CD4-positive, alpha-beta T cell treated with Interleukin-4 for 1 hour (primary cell): ENCODE results near the gene GATA3.

Experiments
- DNase-seq, 2 donors: peaks; one replicate each; pipeline ENCODE4 v3.0.0-alpha.2; 2020 to 2022

The GATA3 gene

DNA sequence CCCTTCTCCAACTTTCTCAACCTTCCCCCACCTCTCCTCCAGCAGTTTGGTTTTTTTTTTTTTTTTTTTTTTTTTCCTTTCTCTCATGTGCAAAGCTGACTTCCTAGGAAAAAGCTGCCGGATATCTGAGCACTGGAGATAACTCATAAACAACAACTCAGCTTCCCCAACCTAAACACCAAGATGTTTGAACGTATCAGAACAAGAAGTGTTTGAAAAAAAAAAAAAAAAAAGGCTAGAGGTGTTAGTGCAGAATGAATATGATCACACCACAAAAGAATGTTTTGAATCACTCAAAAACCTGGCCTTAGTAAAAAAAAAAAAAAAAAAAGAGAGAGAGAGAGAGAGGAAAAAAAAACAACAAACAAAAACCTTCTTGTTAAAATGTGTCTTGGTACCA lies 11.2 kb downstream of the GATA3 start:
- no peak for DNase-seq

DNA sequence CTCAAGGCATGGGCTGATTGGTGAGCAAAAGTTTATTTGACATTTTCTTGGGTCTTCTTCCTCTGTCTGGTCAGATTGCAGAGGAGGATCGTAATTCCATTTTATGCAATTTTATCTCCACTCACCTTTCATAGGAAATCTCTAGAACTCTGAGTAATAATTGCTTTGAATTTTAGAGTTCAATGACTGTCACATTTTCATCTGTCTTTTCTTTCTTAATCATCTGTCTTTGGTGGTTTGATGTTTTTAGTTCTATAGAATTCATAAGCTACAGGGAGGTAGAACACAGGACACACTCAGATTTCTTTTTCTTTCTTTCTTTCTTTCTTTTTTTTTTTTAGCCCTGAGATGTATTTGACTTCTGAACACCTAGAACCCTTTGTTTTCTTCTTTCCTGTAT lies 11.6 kb downstream of the GATA3 start:
- no peak for DNase-seq

- no peak for DNase-seq
Observed at GRCh38 chr10:8066797-8067196, 12.3 kb downstream of the GATA3 start.

DNA sequence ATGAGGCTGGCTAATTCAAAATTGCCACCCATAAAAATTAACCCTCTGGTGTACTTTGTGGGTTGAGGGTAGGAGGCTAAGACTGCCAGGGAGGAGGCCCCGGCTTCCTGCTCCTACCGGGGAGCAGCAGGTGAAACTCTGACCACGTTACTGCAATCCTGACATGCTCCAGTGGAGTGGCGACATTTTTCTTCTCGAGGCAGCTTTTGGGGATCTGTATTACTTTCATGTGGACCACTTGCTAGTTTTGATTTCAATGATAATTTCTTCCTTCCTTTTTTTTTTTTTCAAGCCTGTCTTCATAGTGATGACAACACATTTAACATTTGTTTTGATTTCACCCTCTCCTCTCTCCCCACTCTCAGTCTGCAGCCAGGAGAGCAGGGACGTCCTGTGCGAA lies 14.6 kb downstream of the GATA3 start:
- no peak for DNase-seq

DNA sequence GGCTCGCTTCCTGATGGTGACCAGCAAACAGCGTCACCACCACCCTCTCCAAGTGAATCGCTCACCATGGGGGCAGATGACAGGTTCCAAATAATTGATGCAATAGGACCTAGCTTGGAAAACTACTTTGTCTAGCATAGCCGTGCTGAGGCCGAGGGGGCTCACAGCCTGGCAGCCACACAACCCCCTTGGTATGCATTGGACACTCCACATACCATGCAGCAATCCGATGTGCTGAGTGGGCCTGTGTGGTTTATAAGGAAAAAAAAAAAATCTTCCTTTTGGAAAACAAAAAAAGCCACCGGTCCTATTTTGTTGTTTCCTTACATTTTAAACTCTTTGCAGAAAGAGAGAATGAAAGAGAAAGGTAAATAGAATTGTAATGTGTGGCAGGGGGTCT lies 15.1 kb downstream of the GATA3 start:
- DNase-seq: no peak

DNA sequence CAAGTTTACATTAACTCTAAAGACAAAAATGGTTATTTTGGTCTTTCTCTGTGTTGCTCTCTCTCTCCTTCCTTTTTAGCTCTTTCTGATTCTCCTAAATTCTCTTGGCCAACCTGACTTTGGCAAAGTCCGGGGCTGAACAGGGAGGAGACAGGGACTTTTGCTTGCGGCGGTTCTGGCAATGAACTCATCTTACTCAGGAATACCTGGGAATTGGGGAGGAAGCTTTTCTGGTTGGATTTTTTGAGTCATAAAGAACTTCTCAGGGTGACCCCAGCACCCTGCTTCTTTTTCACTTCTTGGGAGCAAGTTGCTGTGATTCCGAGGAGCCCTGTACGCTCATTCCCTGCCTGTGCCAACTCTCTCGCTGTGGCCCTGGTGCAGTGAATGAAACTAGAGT lies 16.0 kb downstream of the GATA3 start:
- no peak for DNase-seq

- DNase-seq: no peak
Observed at GRCh38 chr10:8071006-8071405, 16.5 kb downstream of the GATA3 start.

GRCh38 chr10:8071666-8072065 lies 17.2 kb downstream of the GATA3 start:
- DNase-seq: no peak

DNA sequence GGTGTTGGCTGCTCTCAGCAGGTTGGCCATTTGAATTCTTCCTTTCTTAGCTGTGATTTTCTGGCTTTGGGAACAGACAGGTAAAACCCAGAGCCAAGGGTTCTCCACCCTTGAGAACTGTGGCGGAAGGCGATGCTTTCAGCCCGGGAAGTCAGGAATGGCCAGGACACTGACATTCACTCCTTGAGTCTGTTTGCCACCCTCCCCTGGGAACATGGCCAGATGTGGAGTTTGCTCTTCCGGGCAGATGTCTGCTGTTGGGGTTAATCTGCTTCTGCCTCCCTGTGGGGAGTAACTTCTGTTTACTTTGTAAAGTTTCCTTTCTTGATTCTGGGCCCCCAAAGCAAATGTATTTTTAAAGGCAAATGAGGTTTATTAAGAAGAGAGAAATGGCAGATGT lies 17.7 kb downstream of the GATA3 start:
- DNase-seq: no peak

- no peak for DNase-seq
Observed at GRCh38 chr10:8073691-8074416, 19.4 kb downstream of the GATA3 start.

DNA sequence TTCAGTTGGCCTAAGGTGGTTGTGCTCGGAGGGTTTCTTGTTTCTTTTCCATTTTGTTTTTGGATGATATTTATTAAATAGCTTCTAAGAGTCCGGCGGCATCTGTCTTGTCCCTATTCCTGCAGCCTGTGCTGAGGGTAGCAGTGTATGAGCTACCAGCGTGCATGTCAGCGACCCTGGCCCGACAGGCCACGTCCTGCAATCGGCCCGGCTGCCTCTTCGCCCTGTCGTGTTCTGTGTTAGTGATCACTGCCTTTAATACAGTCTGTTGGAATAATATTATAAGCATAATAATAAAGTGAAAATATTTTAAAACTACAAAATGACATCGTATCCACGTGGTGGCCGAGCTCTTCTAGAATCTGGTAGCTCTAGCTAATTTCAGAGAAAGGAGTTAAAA lies 20.4 kb downstream of the GATA3 start:
- no peak for DNase-seq

- DNase-seq: no peak
Observed at GRCh38 chr10:8075282-8076260, 21.1 kb downstream of the GATA3 start.

GRCh38 chr10:8076933-8077332 lies 22.4 kb downstream of the GATA3 start:
- DNase-seq: no peak

DNA sequence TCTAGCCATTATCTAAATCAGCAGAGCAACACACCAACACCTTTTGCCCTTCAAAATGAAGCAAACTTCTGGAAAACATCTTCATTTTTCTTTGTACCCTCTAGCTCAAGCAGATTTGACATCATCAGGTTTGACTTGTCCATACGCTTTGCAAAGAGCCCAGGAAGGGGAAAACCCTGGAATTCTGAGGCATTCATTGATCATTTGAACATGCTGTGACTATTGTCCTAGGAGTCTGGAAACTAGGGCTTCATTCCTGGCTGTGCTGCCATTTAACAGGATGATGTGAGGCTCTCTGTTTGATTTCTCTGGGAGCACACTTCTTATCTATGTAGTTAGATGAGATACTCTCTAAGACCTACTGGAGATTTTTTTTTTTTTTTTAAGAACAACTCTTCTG lies 23.5 kb downstream of the GATA3 start:
- DNase-seq: no peak

- no peak for DNase-seq
Observed at GRCh38 chr10:8079126-8079525, 24.6 kb downstream of the GATA3 start.

GRCh38 chr10:8084799-8085198 lies 30.3 kb downstream of the GATA3 start:
- DNase-seq: no peak

- DNase-seq: no peak
Observed at GRCh38 chr10:8085251-8085650, 30.8 kb downstream of the GATA3 start.

DNA sequence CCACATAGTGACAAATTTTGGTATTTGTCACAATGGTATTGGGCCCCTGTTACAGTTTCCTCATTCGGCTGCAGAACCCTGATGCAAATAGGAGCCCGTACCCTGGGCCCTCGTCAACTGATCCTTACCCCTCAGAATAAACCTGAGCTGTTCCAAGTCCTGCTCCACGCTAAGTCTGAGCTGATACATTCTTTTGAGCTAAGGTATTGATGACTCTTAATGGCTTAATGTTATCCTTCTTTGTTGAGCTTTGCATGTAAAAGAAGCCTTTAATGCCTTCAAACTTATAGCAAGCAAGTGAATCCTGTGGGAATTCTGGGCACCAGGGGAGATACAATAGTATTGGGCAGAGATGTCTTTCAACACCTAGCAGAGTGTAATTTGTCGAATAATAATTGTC lies 31.8 kb downstream of the GATA3 start:
- no peak for DNase-seq

GRCh38 chr10:8088504-8088903 lies 34.0 kb downstream of the GATA3 start:
- DNase-seq: peak; percentile 58 to 68

DNA sequence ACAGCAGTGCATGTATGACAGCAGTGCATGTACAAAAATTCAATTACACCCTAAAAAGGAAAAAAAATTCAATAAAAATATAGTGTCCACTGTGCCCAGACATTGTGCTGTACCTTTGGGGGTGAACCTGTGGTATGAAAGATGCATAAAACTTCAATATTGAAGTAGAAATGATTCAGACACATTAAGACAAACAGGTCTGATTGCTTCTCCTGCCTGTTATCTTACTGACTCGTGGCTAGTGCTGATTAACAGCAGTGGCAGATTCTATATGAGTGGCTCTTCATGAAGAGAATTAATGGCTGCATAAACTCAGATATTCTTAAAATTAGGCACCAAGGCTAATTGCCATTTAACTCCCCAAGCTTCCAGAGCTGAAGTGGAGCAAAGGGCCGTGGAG lies 37.9 kb downstream of the GATA3 start:
- DNase-seq: no peak

- no peak for DNase-seq
Observed at GRCh38 chr10:8095959-8096358, 41.5 kb downstream of the GATA3 start.

DNA sequence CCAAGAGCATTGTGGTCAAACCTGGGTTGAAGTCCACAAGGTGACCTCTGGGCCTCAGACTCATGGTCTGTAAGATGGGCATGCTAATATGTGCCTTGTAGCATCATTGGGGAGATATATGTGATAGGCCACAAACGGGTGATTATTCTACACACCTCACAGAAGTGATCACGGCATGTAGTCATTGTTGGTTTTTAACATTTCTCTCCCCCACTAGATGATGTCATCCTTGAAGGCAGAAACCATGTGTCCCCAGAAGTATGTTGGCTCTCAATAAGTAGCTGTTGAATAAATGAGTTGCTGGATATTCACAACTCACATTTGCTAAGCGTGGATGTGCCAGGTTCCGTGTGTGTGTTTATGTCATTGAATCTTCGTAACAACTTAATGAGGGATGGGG lies 42.4 kb downstream of the GATA3 start:
- no peak for DNase-seq

DNA sequence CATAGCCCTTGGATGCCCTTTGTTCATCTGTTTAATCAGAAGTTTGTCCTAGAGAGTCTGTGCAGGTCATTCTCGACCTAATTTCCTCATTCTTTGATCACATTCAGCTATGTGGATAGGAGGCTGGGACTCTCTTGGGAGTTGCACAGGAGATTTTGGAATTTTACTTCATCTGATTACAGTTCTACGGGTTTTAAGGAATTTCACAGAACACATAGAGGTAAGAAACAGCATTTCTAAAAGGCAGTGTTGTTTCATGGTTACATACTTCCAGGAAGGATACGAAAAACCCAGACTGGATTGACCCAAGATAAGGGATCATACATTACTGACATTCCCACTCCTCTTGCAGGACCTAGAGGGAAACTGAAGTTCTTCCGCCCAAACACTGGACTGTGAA lies 45.9 kb downstream of the GATA3 start:
- DNase-seq: no peak

DNA sequence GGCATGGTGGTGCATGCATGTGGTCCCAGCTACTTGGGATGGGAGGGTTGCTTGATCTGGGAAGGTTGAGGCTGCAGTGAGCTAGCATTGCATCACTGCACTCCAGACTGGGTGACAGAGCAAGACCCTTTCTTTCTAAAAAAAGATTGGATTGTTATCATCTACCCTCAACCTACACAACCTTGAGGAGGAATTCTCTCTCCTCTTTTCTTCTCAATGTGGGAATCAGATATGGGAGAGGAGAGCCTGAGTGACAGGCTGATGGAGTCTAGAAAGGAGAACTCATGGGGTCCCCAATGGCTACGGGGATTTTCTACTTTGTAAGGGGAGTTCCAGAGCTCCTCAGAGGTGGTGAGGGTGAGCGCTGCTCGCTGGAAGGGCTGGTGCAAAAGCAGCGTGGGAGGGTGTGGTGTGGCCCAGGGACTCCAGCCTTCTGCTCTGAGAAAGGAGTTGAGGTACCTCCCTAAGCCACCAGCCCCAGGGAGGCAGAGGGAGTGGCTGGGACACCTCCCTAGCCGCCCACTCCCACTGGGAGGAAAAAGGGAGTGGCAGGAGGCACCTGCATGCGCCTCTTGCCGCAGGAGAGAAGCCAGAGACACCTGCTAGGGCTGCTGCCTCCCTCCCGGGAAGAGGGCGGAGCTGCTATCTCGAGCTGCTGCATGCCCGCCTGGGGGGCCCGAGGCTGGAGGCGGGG lies 48.4 kb downstream of the GATA3 start:
- no peak for DNase-seq
